TTC549 (cell line): ENCODE measurements around the gene GCKR.
"Not testable (repeated sequence)": the region's sequence is repeated elsewhere in the genome, so short reads cannot be mapped to it uniquely, and the experiment has no call there.

Source experiments
- FAIRE-seq: peaks from 2 replicates; lab custom pipeline; 2012; peaks lifted over from hg19 to GRCh38; lab: Jason Lieb, UNC

The GCKR gene

GRCh38 chr2:27509326-27509725, 12.7 kb downstream of the GCKR start:
- FAIRE-seq: no peak

- FAIRE-seq: no peak
Measured at GRCh38 chr2:27518113-27518781, 21.6 kb downstream of the GCKR start.

- FAIRE-seq: no peak
Measured at GRCh38 chr2:27518782-27519113, 22.1 kb downstream of the GCKR start.

GRCh38 chr2:27520316-27520715, 23.7 kb downstream of the GCKR start:
- no peak for FAIRE-seq

- FAIRE-seq: no peak
Measured at GRCh38 chr2:27522400-27522945, 25.8 kb downstream of the GCKR start.

GRCh38 chr2:27527182-27527581, 30.5 kb downstream of the GCKR start:
- FAIRE-seq: no peak

- FAIRE-seq: no peak
Measured at GRCh38 chr2:27531983-27532382, 35.3 kb downstream of the GCKR start.

- no peak for FAIRE-seq
Measured at GRCh38 chr2:27537287-27537686, 40.6 kb downstream of the GCKR start.

GRCh38 chr2:27538839-27539450, 42.3 kb downstream of the GCKR start:
- FAIRE-seq: not testable (repeated sequence)

- not testable (repeated sequence) for FAIRE-seq
Measured at GRCh38 chr2:27539649-27540048, 43.0 kb downstream of the GCKR start.

- FAIRE-seq: no peak
Measured at GRCh38 chr2:27544143-27544821, 47.6 kb downstream of the GCKR start.

- no peak for FAIRE-seq
Measured at GRCh38 chr2:27545348-27546141, 48.9 kb downstream of the GCKR start.

GRCh38 chr2:27549303-27549702, 52.7 kb downstream of the GCKR start:
- no peak for FAIRE-seq

GRCh38 chr2:27551514-27551913, 54.9 kb downstream of the GCKR start:
- no peak for FAIRE-seq

GRCh38 chr2:27552941-27553340, 56.3 kb downstream of the GCKR start:
- no peak for FAIRE-seq

- FAIRE-seq: not testable (repeated sequence)
Measured at GRCh38 chr2:27554451-27554850, 57.8 kb downstream of the GCKR start.

- FAIRE-seq: no peak
Measured at GRCh38 chr2:27559228-27559627, 62.6 kb downstream of the GCKR start.

- no peak for FAIRE-seq
Measured at GRCh38 chr2:27561060-27561459, 64.4 kb downstream of the GCKR start.

- FAIRE-seq: no peak
Measured at GRCh38 chr2:27566628-27567027, 70.0 kb downstream of the GCKR start.

GRCh38 chr2:27569398-27569797, 72.8 kb downstream of the GCKR start:
- FAIRE-seq: no peak

GRCh38 chr2:27571197-27571596, 74.6 kb downstream of the GCKR start:
- FAIRE-seq: no peak

GRCh38 chr2:27571681-27572080, 75.0 kb downstream of the GCKR start:
- FAIRE-seq: no peak

GRCh38 chr2:27572439-27572838, 75.8 kb downstream of the GCKR start:
- FAIRE-seq: no peak
